HepG2 (cell line): ENCODE data around the gene SLC15A3. TPM values are rescaled to one million over a fixed set of nuclear protein-coding genes. Genes with fewer than 3 reads are reported as not detected.

Source experiments
- CENPX ChIP-seq: sonication (generic); formaldehyde crosslinking; IDR thresholded peaks from 2 replicates; pipeline ENCODE4 v1.9.0; 2021; ENCODE audit warnings: mild to moderate bottlenecking, missing genetic modification reagents, moderate library complexity
- EED ChIP-seq: sonication (generic); formaldehyde crosslinking; IDR thresholded peaks from 2 replicates; pipeline ENCODE4 v1.5.0; 2020; ENCODE audit warnings: mild to moderate bottlenecking, missing genetic modification reagents
- ETV6 ChIP-seq: sonication (generic); formaldehyde crosslinking; conservative IDR thresholded peaks from 2 replicates; pipeline ENCODE4 v1.4.0; 2020; ENCODE audit warnings: missing genetic modification reagents
- FOXO4 ChIP-seq: sonication (generic); formaldehyde crosslinking; conservative IDR thresholded peaks from 2 replicates; pipeline ENCODE4 v1.8.1; 2023; ENCODE audit warnings: missing genetic modification reagents
- GTF2F1 ChIP-seq: fragments of 150-350 bp; IDR thresholded peaks from 2 replicates; pipeline ENCODE4 v1.6.1; 2014; ENCODE audit warnings: low read length
- PRMT3 ChIP-seq: sonication (generic); formaldehyde crosslinking; IDR thresholded peaks from 2 replicates; pipeline ENCODE4 v1.8.1; 2022; ENCODE audit warnings: low read depth, mild to moderate bottlenecking, moderate library complexity, missing genetic modification reagents, borderline replicate concordance
- SRY ChIP-seq: sonication (generic); formaldehyde crosslinking; IDR thresholded peaks from 2 replicates; pipeline ENCODE4 v1.8.0; 2022; ENCODE audit warnings: mild to moderate bottlenecking, missing genetic modification reagents
- TGIF2 ChIP-seq: IDR thresholded peaks from 2 replicates; pipeline ENCODE4 v1.6.1; 2016; ENCODE audit warnings: control low read depth, missing compliant biosample characterization
- WIZ ChIP-seq: sonication (generic); formaldehyde crosslinking; IDR thresholded peaks from 2 replicates; pipeline ENCODE4 v1.5.1; 2020; ENCODE audit warnings: mild to moderate bottlenecking, missing genetic modification reagents
- YEATS4 ChIP-seq: sonication (generic); formaldehyde crosslinking; IDR thresholded peaks from 2 replicates; pipeline ENCODE4 v1.4.0; 2020; ENCODE audit warnings: missing genetic modification reagents, borderline replicate concordance
- ZNF335 ChIP-seq: sonication (generic); formaldehyde crosslinking; IDR thresholded peaks from 2 replicates; pipeline ENCODE4 v1.4.0; 2020; ENCODE audit warnings: missing genetic modification reagents
- ZNF619 ChIP-seq: sonication (generic); formaldehyde crosslinking; IDR thresholded peaks from 2 replicates; pipeline ENCODE4 v1.4.0; 2020; ENCODE audit warnings: mild to moderate bottlenecking, missing genetic modification reagents
- ZNF780A ChIP-seq: sonication (generic); formaldehyde crosslinking; IDR thresholded peaks from 2 replicates; pipeline ENCODE4 v1.8.0; 2022; ENCODE audit warnings: mild to moderate bottlenecking, missing genetic modification reagents, moderate library complexity
- ZNF839 ChIP-seq: sonication (generic); formaldehyde crosslinking; IDR thresholded peaks from 2 replicates; pipeline ENCODE4 v1.4.0; 2020; ENCODE audit warnings: missing genetic modification reagents, mild to moderate bottlenecking, borderline replicate concordance
- ZSCAN20 ChIP-seq: sonication (generic); formaldehyde crosslinking; IDR thresholded peaks from 2 replicates; pipeline ENCODE4 v1.4.0; 2020; ENCODE audit warnings: missing genetic modification reagents, mild to moderate bottlenecking, borderline replicate concordance
- polyA plus RNA-seq, 8 experiments: library from polyadenylated mRNA; depleted of rRNA in 3 of 8; stranded (reverse) in 7 of 8; unstranded in 1 of 8; fragments of >200 nt; fragmentation: Illumina TruSeq in 4 of 8; extraction: Trizol in 4 of 8; gene quantifications; 2 replicates each; pipeline versions ENCODE4 v1.2.1 to v1.2.3, GENCODE V29; 2011 to 2016; ENCODE audit warnings: low read depth in 4 of 8, missing spikeins in 1 of 8, mixed read lengths in 1 of 8; ENCODE audit not compliant: insufficient read depth in 1 of 8
- total RNA-seq, 5 experiments: library from RNA; depleted of rRNA; stranded (reverse); fragments of >200 nt; fragmentation: Illumina TruSeq; extraction: Trizol; gene quantifications; 2 replicates each; pipeline ENCODE4 v1.2.3, GENCODE V29; 2016; ENCODE audit warnings: low read depth in 1 of 5
- TF ChIP-seq, protein P1 (sequence below): sonication (generic); formaldehyde crosslinking; IDR thresholded peaks from 2 replicates; pipeline ENCODE4 v1.5.1; 2020; ENCODE audit warnings: missing genetic modification reagents, mild to moderate bottlenecking, borderline replicate concordance
- TF ChIP-seq, protein P2 (sequence below): sonication (generic); formaldehyde crosslinking; IDR thresholded peaks from 2 replicates; pipeline ENCODE4 v1.4.0; 2020; ENCODE audit warnings: missing genetic modification reagents, borderline replicate concordance

Gene SLC15A3
- total and polyA plus RNA-seq, 2 of the 13 experiments (the other 11 are each of a cell fraction or from before 2014, with no cell fraction given), result 0.45 to 0.77 TPM

- TF ChIP-seq PRMT3 (CRISPR knock-in tag), result no peak; the same call in 1 of the 2 replicates
- TF ChIP-seq ZSCAN20, result peak; percentile 59; the same call in 1 of the 2 replicates
- TF ChIP-seq FOXO4 (CRISPR knock-in tag), result 0 out of 2 replicates have a peak, but pooled peaks have one; percentile 22
- no peak for TF ChIP-seq ZNF619 (CRISPR knock-in tag)
- peak; percentile 95 for TF ChIP-seq YEATS4
- TF ChIP-seq GTF2F1, result 0 out of 2 replicates have a peak, but pooled peaks have one; percentile 27
- TF ChIP-seq EED, result peak; percentile 78; the same call in 1 of the 2 replicates
- TF ChIP-seq ZNF335 (CRISPR knock-in tag), result 0 out of 2 replicates have a peak, but pooled peaks have one; percentile 32
- no peak for TF ChIP-seq ZNF780A (CRISPR knock-in tag)
- 0 out of 2 replicates have a peak, but pooled peaks have one; percentile 25 for TF ChIP-seq WIZ (CRISPR knock-in tag)
- 0 out of 2 replicates have a peak, but pooled peaks have one; percentile 67 for TF ChIP-seq SRY (CRISPR knock-in tag)
- TF ChIP-seq, protein P1, sequence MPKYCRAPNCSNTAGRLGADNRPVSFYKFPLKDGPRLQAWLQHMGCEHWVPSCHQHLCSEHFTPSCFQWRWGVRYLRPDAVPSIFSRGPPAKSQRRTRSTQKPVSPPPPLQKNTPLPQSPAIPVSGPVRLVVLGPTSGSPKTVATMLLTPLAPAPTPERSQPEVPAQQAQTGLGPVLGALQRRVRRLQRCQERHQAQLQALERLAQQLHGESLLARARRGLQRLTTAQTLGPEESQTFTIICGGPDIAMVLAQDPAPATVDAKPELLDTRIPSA (CRISPR knock-in tag), result no peak; the same call in 1 of the 2 replicates
- no peak; the same call in 1 of the 2 replicates for TF ChIP-seq ETV6 (CRISPR knock-in tag)
- TF ChIP-seq TGIF2 (CRISPR knock-in tag), result peak; percentile 70
- TF ChIP-seq, protein P2, sequence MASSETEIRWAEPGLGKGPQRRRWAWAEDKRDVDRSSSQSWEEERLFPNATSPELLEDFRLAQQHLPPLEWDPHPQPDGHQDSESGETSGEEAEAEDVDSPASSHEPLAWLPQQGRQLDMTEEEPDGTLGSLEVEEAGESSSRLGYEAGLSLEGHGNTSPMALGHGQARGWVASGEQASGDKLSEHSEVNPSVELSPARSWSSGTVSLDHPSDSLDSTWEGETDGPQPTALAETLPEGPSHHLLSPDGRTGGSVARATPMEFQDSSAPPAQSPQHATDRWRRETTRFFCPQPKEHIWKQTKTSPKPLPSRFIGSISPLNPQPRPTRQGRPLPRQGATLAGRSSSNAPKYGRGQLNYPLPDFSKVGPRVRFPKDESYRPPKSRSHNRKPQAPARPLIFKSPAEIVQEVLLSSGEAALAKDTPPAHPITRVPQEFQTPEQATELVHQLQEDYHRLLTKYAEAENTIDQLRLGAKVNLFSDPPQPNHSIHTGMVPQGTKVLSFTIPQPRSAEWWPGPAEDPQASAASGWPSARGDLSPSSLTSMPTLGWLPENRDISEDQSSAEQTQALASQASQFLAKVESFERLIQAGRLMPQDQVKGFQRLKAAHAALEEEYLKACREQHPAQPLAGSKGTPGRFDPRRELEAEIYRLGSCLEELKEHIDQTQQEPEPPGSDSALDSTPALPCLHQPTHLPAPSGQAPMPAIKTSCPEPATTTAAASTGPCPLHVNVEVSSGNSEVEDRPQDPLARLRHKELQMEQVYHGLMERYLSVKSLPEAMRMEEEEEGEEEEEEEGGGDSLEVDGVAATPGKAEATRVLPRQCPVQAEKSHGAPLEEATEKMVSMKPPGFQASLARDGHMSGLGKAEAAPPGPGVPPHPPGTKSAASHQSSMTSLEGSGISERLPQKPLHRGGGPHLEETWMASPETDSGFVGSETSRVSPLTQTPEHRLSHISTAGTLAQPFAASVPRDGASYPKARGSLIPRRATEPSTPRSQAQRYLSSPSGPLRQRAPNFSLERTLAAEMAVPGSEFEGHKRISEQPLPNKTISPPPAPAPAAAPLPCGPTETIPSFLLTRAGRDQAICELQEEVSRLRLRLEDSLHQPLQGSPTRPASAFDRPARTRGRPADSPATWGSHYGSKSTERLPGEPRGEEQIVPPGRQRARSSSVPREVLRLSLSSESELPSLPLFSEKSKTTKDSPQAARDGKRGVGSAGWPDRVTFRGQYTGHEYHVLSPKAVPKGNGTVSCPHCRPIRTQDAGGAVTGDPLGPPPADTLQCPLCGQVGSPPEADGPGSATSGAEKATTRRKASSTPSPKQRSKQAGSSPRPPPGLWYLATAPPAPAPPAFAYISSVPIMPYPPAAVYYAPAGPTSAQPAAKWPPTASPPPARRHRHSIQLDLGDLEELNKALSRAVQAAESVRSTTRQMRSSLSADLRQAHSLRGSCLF (CRISPR knock-in tag), result no peak
- no peak for TF ChIP-seq ZNF839
- TF ChIP-seq CENPX (CRISPR knock-in tag), result no peak
Measured at GRCh38 chr11:60906132-60906972, 45.6 kb downstream of the SLC15A3 start, which contains the start of gene PRPF19 (continued).
